Osteoblast (primary cell): ENCODE measurements around the gene INPP4A. TPM values are rescaled to one million over a fixed set of nuclear protein-coding genes. Genes with fewer than 3 reads are reported as not detected.

Source experiments
- DNase-seq: peaks from one replicate; pipeline ENCODE4 v3.0.0; 2011; ENCODE audit warnings: low spot score, mixed read lengths; ENCODE audit not compliant: insufficient read length; ENCODE audit errors: missing footprints
- H2AFZ ChIP-seq: 2 replicates; pipeline ENCODE4 v1.6.0; 2011; ENCODE audit warnings: mild to moderate bottlenecking, low read length
- H3K27ac ChIP-seq: 2 replicates; pipeline ENCODE4 v1.5.1; 2011; ENCODE audit warnings: mild to moderate bottlenecking, low read depth, low read length, moderate library complexity
- H3K27me3 ChIP-seq: 2 replicates; pipeline ENCODE4 v1.6.0; 2012; ENCODE audit warnings: mild to moderate bottlenecking, control low read depth, inconsistent platforms, low read length, moderate library complexity; ENCODE audit not compliant: insufficient read depth
- H3K36me3 ChIP-seq: 2 replicates; pipeline ENCODE4 v1.5.1; 2011; ENCODE audit warnings: mild to moderate bottlenecking, low read length, control low read depth, moderate library complexity; ENCODE audit not compliant: insufficient read depth
- H3K4me1 ChIP-seq: 2 replicates; pipeline ENCODE4 v1.5.1; 2011; ENCODE audit warnings: mild to moderate bottlenecking, low read length, control low read depth, moderate library complexity; ENCODE audit not compliant: insufficient read depth
- H3K4me2 ChIP-seq: 2 replicates; pipeline ENCODE4 v1.6.0; 2011; ENCODE audit warnings: mild to moderate bottlenecking, low read length; ENCODE audit not compliant: insufficient read depth
- H3K4me3 ChIP-seq: fragments of 200-600 bp; sonication (generic); 3 replicates; pipeline ENCODE4 v1.5.1; 2012; ENCODE audit warnings: mild to moderate bottlenecking, low read length, inconsistent platforms; ENCODE audit not compliant: insufficient read depth
- H3K79me2 ChIP-seq: 2 replicates; pipeline ENCODE4 v1.6.0; 2012; ENCODE audit warnings: mild to moderate bottlenecking, low read length, control low read depth, inconsistent platforms; ENCODE audit not compliant: insufficient read depth
- H3K9me3 ChIP-seq: 2 replicates; pipeline ENCODE4 v1.5.1; 2011; ENCODE audit warnings: low read depth, low read length, control low read depth
- H4K20me1 ChIP-seq: 2 replicates; pipeline ENCODE4 v1.6.0; 2012; ENCODE audit warnings: mild to moderate bottlenecking, low read length, control low read depth; ENCODE audit not compliant: insufficient read depth
- total RNA-seq: library from RNA; depleted of rRNA; stranded (reverse); fragments of >200 nt; gene quantifications from 2 replicates; pipeline ENCODE4 v1.2.3, GENCODE V29; 2012
- TF ChIP-seq, protein P1 (sequence below): IDR thresholded peaks from 2 replicates; pipeline ENCODE4 v1.5.1; 2011; ENCODE audit warnings: mild to moderate bottlenecking, low read depth, low read length, moderate library complexity; ENCODE audit errors: extremely low read depth

Gene INPP4A
- total RNA-seq, 1 donor, result 25.7 TPM

- Histone ChIP-seq H3K4me1 (peaks cover 26% of the 10 kb centered on the region), H3K79me2 (peaks cover 49% of the 10 kb centered on the region), H3K4me2 (no peak overlapping the region), H3K27ac (no peak overlapping the region), H4K20me1 (peaks cover 14% of the 10 kb centered on the region), H3K36me3 (no peaks in the 10 kb centered on the region), H2AFZ (no peak overlapping the region), H3K4me3 (no peak overlapping the region), H3K27me3 (no peaks in the 10 kb centered on the region), H3K9me3 (no peaks in the 10 kb centered on the region)
- TF ChIP-seq, protein P1, sequence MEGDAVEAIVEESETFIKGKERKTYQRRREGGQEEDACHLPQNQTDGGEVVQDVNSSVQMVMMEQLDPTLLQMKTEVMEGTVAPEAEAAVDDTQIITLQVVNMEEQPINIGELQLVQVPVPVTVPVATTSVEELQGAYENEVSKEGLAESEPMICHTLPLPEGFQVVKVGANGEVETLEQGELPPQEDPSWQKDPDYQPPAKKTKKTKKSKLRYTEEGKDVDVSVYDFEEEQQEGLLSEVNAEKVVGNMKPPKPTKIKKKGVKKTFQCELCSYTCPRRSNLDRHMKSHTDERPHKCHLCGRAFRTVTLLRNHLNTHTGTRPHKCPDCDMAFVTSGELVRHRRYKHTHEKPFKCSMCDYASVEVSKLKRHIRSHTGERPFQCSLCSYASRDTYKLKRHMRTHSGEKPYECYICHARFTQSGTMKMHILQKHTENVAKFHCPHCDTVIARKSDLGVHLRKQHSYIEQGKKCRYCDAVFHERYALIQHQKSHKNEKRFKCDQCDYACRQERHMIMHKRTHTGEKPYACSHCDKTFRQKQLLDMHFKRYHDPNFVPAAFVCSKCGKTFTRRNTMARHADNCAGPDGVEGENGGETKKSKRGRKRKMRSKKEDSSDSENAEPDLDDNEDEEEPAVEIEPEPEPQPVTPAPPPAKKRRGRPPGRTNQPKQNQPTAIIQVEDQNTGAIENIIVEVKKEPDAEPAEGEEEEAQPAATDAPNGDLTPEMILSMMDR, result no peak
- DNase-seq, result no peak
These were observed 16.9 kb downstream of the INPP4A start for GRCh38 chr2:98461498-98462049.

DNA sequence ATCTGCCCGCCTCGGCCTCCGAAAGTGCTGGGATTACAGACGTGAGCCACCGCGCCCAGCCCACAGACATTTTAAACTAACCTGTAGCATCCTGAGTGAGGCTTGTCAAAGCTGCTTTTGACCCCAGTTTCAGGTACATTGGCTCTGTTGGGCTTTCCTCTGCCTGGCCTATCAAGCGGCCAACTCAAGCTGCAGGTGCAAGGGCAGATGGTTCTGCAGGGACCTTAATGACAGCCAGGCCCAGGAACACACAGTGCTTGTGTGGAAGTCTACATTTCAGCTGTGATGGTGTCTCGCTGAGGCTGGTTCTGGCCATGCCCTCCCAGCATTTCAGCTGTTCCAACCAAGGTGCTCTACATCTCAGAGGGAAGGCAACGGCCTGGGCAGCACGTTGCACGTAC is 18.4 kb downstream of the INPP4A start:
- Histone ChIP-seq H2AFZ (no peak overlapping the region), H3K36me3 (no peaks in the 10 kb centered on the region), H3K79me2 (peaks cover 49% of the 10 kb centered on the region), H3K27me3 (no peaks in the 10 kb centered on the region), H4K20me1 (peaks cover 17% of the 10 kb centered on the region), H3K4me3 (no peak overlapping the region), H3K4me1 (peaks cover 14% of the 10 kb centered on the region), H3K4me2 (no peak overlapping the region), H3K27ac (no peak overlapping the region), H3K9me3 (no peaks in the 10 kb centered on the region)
- TF ChIP-seq, protein P1, result no peak
- no peak for DNase-seq

- DNase-seq, result no peak
- TF ChIP-seq, protein P1, result no peak
- H3K27ac ChIP-seq, result no peak overlapping the region
- H3K9me3 ChIP-seq, result no peaks in the 10 kb centered on the region
- peaks cover 50% of the 10 kb centered on the region for H3K79me2 ChIP-seq
- H3K4me3 ChIP-seq, result no peak overlapping the region
- H3K4me1 ChIP-seq, result peaks cover 15% of the 10 kb centered on the region
- no peaks in the 10 kb centered on the region for H3K27me3 ChIP-seq
- no peak overlapping the region for H3K4me2 ChIP-seq
- H2AFZ ChIP-seq, result no peak overlapping the region
- no peaks in the 10 kb centered on the region for H3K36me3 ChIP-seq
- peaks cover 16% of the 10 kb centered on the region for H4K20me1 ChIP-seq
These were observed 18.9 kb downstream of the INPP4A start for GRCh38 chr2:98463551-98463971.

DNA sequence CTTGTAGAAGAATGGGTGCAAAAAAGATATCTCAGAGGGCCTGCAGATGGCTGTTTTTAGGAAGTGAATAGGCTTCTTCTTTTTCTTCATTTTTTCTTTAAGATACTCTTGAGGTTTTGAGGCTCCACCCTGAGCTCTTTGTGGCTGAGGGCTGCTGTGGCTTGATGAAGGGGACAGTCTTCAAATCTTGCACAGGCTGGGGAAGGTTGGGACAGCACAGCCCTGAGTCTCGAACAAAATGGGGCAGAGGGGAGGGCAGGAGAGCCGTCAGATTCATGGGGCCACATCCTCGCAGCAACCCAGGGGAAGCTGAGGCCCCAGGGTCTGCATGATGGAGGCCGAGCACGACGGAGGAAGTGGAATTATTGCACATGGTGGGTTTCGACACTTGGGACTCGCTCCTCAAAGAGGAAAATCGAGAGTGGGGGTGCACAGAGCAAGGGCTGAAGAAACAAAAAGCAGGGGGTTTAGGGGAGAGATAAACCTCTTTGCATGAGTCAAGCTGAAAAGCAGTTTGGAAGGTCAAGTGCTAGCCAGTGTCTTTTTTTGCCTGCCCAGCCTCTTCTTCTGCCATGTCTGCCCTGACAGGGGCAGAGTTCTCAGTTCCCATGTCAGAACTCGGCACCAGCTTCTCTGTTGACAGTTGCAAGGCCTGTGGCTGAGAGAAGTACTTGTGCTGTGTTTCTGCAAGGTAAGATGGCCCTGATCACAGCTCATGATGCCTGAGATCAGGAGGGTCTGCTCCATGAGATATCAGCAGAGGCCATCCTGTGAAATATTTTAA is 19.5 kb downstream of the INPP4A start:
- no peak overlapping the region for H3K4me3 ChIP-seq
- TF ChIP-seq, protein P1, result no peak
- H3K27me3 ChIP-seq, result no peaks in the 10 kb centered on the region
- no peak overlapping the region for H3K4me2 ChIP-seq
- no peak overlapping the region for H3K27ac ChIP-seq
- H4K20me1 ChIP-seq, result peaks cover 12% of the 10 kb centered on the region
- H3K36me3 ChIP-seq, result no peaks in the 10 kb centered on the region
- DNase-seq, result no peak
- no peak overlapping the region for H2AFZ ChIP-seq
- H3K79me2 ChIP-seq, result peaks cover 44% of the 10 kb centered on the region
- peaks cover 17% of the 10 kb centered on the region for H3K4me1 ChIP-seq
- no peaks in the 10 kb centered on the region for H3K9me3 ChIP-seq
